Measurements from ENCODE around the gene ABCG8.
"Not testable (repeated sequence)": the region's sequence is repeated elsewhere in the genome, so short reads cannot be mapped to it uniquely, and the experiment has no call there.

Gene ABCG8

GRCh38 chr2:43874776-43875451, 36.1 kb downstream of the ABCG8 start:
- DNase-seq (ENCODE audit: low spot score), result no peak

GRCh38 chr2:43877782-43878464, 39.2 kb downstream of the ABCG8 start:
- DNase-seq (ENCODE audit: low spot score), result peak; percentile 74

GRCh38 chr2:43879261-43879660, 40.5 kb downstream of the ABCG8 start:
- no peak for DNase-seq (ENCODE audit: low spot score)

DNA sequence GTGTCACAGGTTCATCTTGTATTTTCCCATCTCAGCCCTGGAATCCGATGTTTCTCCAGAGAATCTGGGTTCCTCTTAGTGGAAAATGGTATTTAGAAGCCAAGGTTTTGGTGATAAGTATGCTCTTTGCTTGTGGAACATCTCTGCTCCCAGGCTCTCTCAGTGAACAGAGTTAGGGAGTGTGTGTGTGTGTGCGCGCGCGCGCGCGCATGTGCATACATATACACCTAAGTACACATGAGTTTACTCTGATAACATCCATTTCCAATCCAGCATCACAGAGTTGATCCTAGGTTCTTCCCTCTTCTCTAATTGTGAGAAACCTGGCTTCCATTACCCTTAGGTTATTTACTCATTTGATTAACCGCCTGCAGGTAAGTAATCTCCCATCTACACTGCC, 41.7 kb downstream of the ABCG8 start:
- DNase-seq (ENCODE audit: low spot score), result no peak

GRCh38 chr2:43880952-43881351, 42.2 kb downstream of the ABCG8 start:
- no peak for DNase-seq (ENCODE audit: low spot score)

DNA sequence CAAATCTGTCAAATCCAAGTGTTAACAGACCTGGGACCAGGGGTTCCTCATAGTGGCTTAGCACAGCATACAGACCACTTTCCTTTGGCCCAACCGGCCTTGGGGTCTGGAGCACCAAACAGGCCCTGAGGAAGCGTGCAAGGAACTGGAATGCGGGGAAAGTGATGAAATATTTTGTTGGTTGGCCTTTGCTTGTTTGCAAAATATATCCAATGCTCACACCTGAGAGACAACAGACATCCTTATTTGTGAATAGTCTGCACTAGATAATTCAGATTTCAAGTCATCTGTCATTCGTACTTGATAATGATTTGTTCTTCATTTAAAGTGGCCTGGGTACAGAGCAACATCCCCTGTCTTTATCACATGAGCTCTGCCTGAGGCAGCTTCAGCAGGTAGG, 43.5 kb downstream of the ABCG8 start:
- no peak for DNase-seq (ENCODE audit: low spot score)

DNA sequence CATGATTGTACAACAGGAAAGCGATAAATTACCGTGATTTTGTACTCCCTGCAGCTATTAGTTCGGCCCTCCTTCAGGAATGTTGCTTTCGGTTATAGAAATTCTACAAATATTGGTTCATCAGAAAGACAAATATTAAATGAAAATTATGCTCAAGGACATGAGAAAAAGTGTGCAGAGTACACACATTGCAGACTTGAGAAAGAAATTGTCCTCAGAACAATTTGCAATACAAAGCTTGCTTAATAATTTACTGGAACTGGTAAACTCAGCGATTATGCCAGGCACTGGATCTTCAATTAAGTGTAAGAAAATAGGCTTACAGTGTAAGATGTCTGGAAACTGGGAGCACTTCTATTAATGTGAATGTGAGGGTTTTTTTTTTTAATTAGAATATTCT, 45.9 kb downstream of the ABCG8 start:
- DNase-seq (ENCODE audit: low spot score), result no peak

- no peak for DNase-seq (ENCODE audit: low spot score)
These were observed 46.4 kb downstream of the ABCG8 start for GRCh38 chr2:43885132-43885632.

GRCh38 chr2:43887176-43887575, 48.4 kb downstream of the ABCG8 start:
- DNase-seq (ENCODE audit: low spot score), result no peak

GRCh38 chr2:43889416-43889815, 50.6 kb downstream of the ABCG8 start:
- DNase-seq (ENCODE audit: low spot score), result no peak

- no peak for DNase-seq (ENCODE audit: low spot score)
These were observed 52.1 kb downstream of the ABCG8 start for GRCh38 chr2:43890855-43891254.

GRCh38 chr2:43894743-43895142, 56.0 kb downstream of the ABCG8 start:
- DNase-seq (ENCODE audit: low spot score), result no peak

GRCh38 chr2:43896906-43897305, 58.1 kb downstream of the ABCG8 start:
- no peak for DNase-seq (ENCODE audit: low spot score)

GRCh38 chr2:43897492-43897891, 58.7 kb downstream of the ABCG8 start:
- no peak for DNase-seq (ENCODE audit: low spot score)

DNA sequence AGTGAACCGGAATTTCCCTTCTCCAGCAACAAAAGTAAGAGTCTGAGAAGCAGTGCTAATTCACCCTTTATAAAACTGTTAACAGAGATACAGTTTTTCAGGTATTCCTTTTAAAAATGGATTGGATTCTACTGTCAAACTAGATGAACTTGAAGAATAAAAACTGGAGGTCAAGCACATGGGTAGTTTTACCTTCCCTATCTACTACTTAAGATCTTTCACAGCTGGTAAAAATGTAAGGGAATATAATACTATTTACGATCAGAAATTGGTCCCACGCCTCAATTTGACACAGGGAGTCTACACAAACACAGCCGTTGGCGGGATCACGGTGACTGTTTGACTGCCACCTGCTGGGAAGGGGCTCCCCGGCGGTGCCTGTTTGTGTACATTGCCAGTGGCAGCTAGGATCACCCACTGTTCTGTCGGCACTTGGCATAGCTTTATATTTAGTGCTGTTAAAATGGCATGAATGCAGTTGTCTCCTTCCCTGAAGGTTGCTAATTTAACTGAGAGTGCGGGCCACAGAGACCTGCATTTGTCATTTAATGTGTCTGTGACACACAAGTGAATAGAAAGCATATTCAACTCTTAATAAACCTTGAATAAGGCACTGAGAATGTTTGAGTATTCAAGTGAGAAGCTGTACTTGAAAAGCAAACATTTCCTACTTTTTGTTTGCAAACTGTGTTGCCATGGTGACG, 59.5 kb downstream of the ABCG8 start:
- DNase-seq (ENCODE audit: low spot score), result peak; percentile 35

- no peak for DNase-seq (ENCODE audit: low spot score)
These were observed 60.1 kb downstream of the ABCG8 start for GRCh38 chr2:43898838-43899346.

DNA sequence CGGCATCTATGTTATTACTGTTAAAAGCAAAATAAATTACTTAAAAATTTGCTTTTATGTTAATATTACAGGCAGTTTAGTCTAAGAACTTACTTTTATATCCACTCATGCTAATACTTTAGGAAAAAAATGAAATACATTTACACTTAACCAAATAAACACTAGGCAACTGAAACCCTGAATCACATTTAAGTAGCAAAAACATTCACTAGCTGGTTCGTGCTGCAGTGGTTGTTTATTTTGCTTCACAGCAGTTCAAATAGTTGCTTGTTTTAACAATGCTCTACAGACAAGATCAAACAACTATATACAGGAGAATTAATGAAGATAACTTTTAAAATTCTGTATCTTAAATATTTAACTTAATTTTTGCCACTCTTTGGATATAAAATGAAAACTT, 60.8 kb downstream of the ABCG8 start:
- DNase-seq (ENCODE audit: low spot score), result no peak

DNA sequence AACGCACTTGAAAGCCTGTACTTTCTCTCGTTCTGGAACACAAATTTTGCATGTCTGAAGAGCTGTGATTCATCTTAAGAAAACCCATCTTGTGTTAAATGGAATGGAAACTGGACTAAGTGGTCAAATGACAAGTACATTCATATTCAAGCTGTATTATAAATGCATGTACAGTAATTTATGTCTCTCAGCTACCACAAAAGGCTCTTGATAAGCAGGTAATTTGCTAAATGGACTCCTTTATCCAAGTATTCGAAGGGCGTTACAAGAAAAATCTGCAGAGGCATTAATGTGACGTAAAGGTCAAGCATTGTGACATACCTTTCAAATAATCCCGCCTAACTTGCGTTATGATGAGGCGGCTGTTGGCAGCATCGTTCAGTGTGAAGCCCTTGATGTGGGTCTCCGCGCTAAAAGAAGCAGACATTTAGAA, 66.6 kb downstream of the ABCG8 start:
- DNase-seq (ENCODE audit: low spot score), result no peak

DNA sequence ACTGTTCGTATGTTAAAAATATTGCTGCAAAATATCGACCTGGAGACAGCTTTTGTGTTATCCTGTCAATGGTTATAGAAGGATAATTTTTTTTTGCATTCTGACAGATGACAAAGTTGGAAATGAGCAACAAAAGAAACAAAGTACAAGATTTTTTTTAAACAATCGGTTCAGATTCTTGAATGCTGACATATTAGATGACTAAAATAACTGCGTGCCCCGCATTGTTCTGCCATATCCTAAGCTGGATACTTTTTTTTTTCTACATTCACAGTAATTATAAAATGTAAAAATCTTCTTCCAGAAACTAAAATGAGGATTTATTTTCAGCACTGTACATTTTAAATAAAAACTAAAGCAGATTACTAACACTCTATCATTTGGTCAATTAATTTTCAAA, 67.1 kb downstream of the ABCG8 start:
- DNase-seq (ENCODE audit: low spot score), result no peak

DNA sequence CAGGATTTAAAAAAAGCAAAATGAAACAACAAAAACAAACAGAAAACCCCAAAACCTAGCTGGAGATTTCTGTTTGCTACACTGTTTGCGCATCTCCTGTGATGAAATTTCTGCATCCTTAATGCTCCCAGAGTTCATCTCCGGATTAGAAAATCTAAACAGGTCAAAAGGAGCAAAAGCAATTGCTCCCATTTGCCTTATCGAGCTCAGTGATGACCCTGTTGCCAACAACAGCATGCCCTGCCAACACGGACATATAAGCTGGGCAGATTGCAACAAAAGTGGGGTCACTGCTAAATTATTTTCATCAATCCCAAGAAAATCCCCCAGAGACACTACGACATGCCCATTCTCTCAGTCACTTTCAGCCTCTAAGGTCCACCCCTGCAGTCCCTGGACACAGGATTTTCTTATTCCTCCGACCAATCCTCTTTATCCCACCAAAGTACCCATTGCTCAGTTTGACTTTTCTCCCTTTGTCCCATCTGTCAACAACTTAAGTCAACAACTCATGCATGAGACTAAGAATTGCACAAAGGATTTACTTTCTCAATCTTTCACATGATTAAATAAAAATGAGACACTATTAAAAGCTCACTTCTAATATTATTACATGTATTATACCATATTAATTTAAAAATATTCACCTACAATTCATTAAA, 67.8 kb downstream of the ABCG8 start:
- no peak for DNase-seq (ENCODE audit: low spot score)

DNA sequence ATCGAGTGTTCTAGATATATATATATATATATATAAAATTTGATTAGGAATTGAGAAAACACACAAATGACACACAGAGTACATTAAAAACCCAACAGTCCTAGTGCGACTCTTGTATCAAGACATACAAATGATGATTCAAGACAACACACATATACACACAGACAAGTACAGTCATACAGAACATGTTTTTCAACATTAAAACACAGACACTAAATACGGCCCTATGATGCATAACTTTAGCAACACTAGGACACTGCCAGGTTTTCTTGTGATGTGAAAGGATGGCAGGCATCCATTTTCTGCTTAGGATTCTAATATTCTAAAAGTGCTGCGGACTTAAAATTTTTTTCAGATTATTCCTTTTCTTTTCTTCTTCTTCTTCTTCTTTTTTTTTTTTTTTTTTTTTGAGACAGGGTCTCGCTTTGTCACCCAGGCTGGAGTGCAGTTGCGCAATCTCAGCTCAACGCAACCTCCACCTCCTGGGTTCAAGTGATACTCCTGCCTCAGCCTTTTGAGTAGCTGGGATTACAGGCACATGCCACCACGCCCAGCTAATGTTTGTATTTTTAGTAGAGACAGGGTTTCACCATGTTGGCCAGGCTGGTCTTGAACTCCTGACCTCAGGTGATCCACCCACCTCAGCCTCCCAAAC, 72.5 kb downstream of the ABCG8 start:
- not testable (repeated sequence) for DNase-seq (ENCODE audit: low spot score)

DNA sequence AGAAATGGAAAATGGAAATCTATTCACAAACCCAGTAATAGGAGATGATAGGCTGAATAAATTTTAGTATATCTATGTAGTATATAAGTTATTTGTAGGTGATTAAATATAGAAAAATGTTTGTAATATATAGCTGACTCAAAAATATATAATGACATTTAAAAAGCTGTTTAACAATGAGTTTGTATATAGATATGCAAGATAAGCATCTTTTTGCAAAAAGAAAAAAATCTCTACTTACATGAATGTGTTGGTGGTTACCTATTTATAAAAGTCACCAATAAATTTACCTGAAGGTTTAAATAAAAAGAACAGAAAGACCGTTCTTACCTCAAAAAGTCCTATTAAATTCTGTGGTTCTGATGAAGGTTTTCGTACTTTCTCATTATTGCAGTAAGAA, 85.7 kb downstream of the ABCG8 start:
- no peak for DNase-seq (ENCODE audit: low spot score)

Measured in Ammon's horn (tissue), 1 donor.